Measurements from ENCODE around the gene SLC13A1.

GRCh38 chr7:123183431-123183830 lies 16.3 kb downstream of the SLC13A1 start:
- TF ChIP-seq, protein P1, sequence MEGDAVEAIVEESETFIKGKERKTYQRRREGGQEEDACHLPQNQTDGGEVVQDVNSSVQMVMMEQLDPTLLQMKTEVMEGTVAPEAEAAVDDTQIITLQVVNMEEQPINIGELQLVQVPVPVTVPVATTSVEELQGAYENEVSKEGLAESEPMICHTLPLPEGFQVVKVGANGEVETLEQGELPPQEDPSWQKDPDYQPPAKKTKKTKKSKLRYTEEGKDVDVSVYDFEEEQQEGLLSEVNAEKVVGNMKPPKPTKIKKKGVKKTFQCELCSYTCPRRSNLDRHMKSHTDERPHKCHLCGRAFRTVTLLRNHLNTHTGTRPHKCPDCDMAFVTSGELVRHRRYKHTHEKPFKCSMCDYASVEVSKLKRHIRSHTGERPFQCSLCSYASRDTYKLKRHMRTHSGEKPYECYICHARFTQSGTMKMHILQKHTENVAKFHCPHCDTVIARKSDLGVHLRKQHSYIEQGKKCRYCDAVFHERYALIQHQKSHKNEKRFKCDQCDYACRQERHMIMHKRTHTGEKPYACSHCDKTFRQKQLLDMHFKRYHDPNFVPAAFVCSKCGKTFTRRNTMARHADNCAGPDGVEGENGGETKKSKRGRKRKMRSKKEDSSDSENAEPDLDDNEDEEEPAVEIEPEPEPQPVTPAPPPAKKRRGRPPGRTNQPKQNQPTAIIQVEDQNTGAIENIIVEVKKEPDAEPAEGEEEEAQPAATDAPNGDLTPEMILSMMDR (IDR thresholded peaks at IDR 0.05; ENCODE audit: borderline replicate concordance, extremely low read depth, low read length, poor library complexity, severe bottlenecking) = no peak
- TF ChIP-seq EZH2 (IDR thresholded peaks at IDR 0.05; ENCODE audit: borderline replicate concordance, low read depth, low read length, severe bottlenecking) = no peak

All from DND-41 (cell line).